SK-N-MC (cell line): Measurements from ENCODE around the gene DDX41.

ENCODE experiments used
- DNase-seq: peaks from one replicate; pipeline ENCODE4 v3.0.0-alpha.2; 2011; ENCODE audit warnings: low read depth, low spot score
- H3K27ac ChIP-seq: fragments of 200-600 bp; sonication (generic); 2 replicates; pipeline ENCODE4 v1.5.1; 2016; ENCODE audit warnings: mixed run types
- H3K36me3 ChIP-seq: fragments of 200-600 bp; sonication (generic); 2 replicates; pipeline ENCODE4 v1.6.1; 2017; ENCODE audit warnings: antibody characterized with exemption, low read length, mixed read lengths; ENCODE audit not compliant: insufficient read depth
- H3K4me3 ChIP-seq: fragments of 200-600 bp; sonication (generic); 2 replicates; pipeline ENCODE4 v1.5.1; 2016
- H3K9ac ChIP-seq: fragments of 200-600 bp; sonication (generic); 2 replicates; pipeline ENCODE4 v1.8.0; 2017; ENCODE audit warnings: mixed run types, mixed read lengths; ENCODE audit not compliant: insufficient read length
- H3K9me3 ChIP-seq: fragments of 200-600 bp; sonication (generic); 2 replicates; pipeline ENCODE4 v1.6.1; 2017; ENCODE audit warnings: low read depth, mild to moderate bottlenecking, antibody characterized with exemption, low read length, moderate library complexity, mixed read lengths
- EZH2 ChIP-seq: fragments of 200-600 bp; sonication (generic); IDR thresholded peaks from one replicate; pipeline ENCODE4 v1.6.1; 2017; ENCODE audit warnings: antibody characterized with exemption
- FOXP2 ChIP-seq: optimal IDR thresholded peaks from 2 replicates; pipeline ENCODE3; 2011; ENCODE audit warnings: mild to moderate bottlenecking, moderate library complexity; ENCODE audit not compliant: insufficient read depth; ENCODE audit errors: extremely low read length, control extremely low read depth
- POLR2AphosphoS5 ChIP-seq: IDR thresholded peaks from 2 replicates; pipeline ENCODE4 v1.6.1; 2012; ENCODE audit warnings: mild to moderate bottlenecking, low read depth, low read length, borderline replicate concordance

The DDX41 gene

GRCh38 chr5:177529247-177530203, 12.8 kb upstream of the DDX41 start:
- no peak for DNase-seq
- Histone ChIP-seq H3K27ac (no peak overlapping the region), H3K4me3 (no peak overlapping the region), H3K9me3 (no peaks in the 10 kb centered on the region), H3K36me3 (peaks cover 35% of the 10 kb centered on the region; the same call in 1 of the 2 replicates), H3K9ac (no peak overlapping the region)
- TF ChIP-seq POLR2AphosphoS5 (no peak), FOXP2 (no peak), EZH2 (no peak)

GRCh38 chr5:177528631-177529030, 11.9 kb upstream of the DDX41 start:
- Histone ChIP-seq H3K9ac (no peak overlapping the region), H3K9me3 (no peaks in the 10 kb centered on the region), H3K36me3 (peaks cover 35% of the 10 kb centered on the region; the same call in 1 of the 2 replicates), H3K4me3 (no peak overlapping the region), H3K27ac (no peak overlapping the region)
- TF ChIP-seq FOXP2 (no peak), EZH2 (no peak), POLR2AphosphoS5 (no peak)
- DNase-seq: no peak

GRCh38 chr5:177527595-177527994, 10.8 kb upstream of the DDX41 start:
- no peak for DNase-seq
- Histone ChIP-seq H3K27ac (no peak overlapping the region), H3K9ac (no peak overlapping the region), H3K9me3 (no peaks in the 10 kb centered on the region), H3K4me3 (no peak overlapping the region), H3K36me3 (peaks cover 33% of the 10 kb centered on the region; the same call in 1 of the 2 replicates)
- TF ChIP-seq EZH2 (no peak), POLR2AphosphoS5 (no peak), FOXP2 (no peak)

GRCh38 chr5:177526791-177527190, 10.0 kb upstream of the DDX41 start:
- no peak for TF ChIP-seq POLR2AphosphoS5
- no peak for TF ChIP-seq EZH2
- TF ChIP-seq FOXP2: no peak
- H3K4me3 ChIP-seq: no peak overlapping the region
- H3K36me3 ChIP-seq: peaks cover 27% of the 10 kb centered on the region; the same call in 1 of the 2 replicates
- no peaks in the 10 kb centered on the region for H3K9me3 ChIP-seq
- H3K9ac ChIP-seq: no peak overlapping the region
- no peak overlapping the region for H3K27ac ChIP-seq
- no peak for DNase-seq

GRCh38 chr5:177526191-177526590, 9.4 kb upstream of the DDX41 start:
- Histone ChIP-seq H3K4me3 (no peak overlapping the region), H3K9me3 (no peaks in the 10 kb centered on the region), H3K36me3 (peaks cover 33% of the 10 kb centered on the region; the same call in 1 of the 2 replicates), H3K27ac (no peak overlapping the region), H3K9ac (no peak overlapping the region)
- no peak for DNase-seq
- TF ChIP-seq EZH2 (no peak), FOXP2 (no peak), POLR2AphosphoS5 (no peak)

GRCh38 chr5:177524941-177525655, 8.3 kb upstream of the DDX41 start:
- Histone ChIP-seq H3K36me3 (peaks cover 27% of the 10 kb centered on the region; the same call in 1 of the 2 replicates), H3K4me3 (no peak overlapping the region), H3K9me3 (no peaks in the 10 kb centered on the region), H3K27ac (no peak overlapping the region), H3K9ac (no peak overlapping the region)
- no peak for DNase-seq
- TF ChIP-seq POLR2AphosphoS5 (no peak), FOXP2 (no peak), EZH2 (no peak)

- Histone ChIP-seq H3K9me3 (no peaks in the 10 kb centered on the region), H3K27ac (no peak overlapping the region), H3K36me3 (peaks cover 27% of the 10 kb centered on the region; the same call in 1 of the 2 replicates), H3K9ac (no peak overlapping the region), H3K4me3 (no peak overlapping the region)
- DNase-seq: no peak
- TF ChIP-seq EZH2 (no peak), FOXP2 (no peak), POLR2AphosphoS5 (no peak)
Observed at GRCh38 chr5:177524539-177524900, 7.8 kb upstream of the DDX41 start.

- no peak overlapping the region for H3K27ac ChIP-seq
- TF ChIP-seq FOXP2 (no peak), EZH2 (no peak), POLR2AphosphoS5 (no peak)
- no peak overlapping the region for H3K9ac ChIP-seq
- peaks cover 25% of the 10 kb centered on the region; the same call in 1 of the 2 replicates for H3K36me3 ChIP-seq
- H3K4me3 ChIP-seq: no peak overlapping the region
- H3K9me3 ChIP-seq: no peaks in the 10 kb centered on the region
- DNase-seq: no peak
Observed at GRCh38 chr5:177523711-177524538, 7.2 kb upstream of the DDX41 start.
